HEK293 (cell line): ENCODE results near the gene TTF2.

Source experiments
- TCF7L2 ChIP-seq: IDR thresholded peaks from 2 replicates; pipeline ENCODE4 v1.6.1; 2011; ENCODE audit warnings: low read depth, mild to moderate bottlenecking, inconsistent platforms, low read length, moderate library complexity, borderline replicate concordance
- ZBTB10 ChIP-seq: fragments of 450-650 bp; formaldehyde crosslinking; IDR thresholded peaks from 2 replicates; pipeline ENCODE4 v1.5.1; 2016; ENCODE audit warnings: missing biosample characterization, missing genetic modification characterization
- ZNF24 ChIP-seq: fragments of 450-650 bp; formaldehyde crosslinking; IDR thresholded peaks from 2 replicates; pipeline ENCODE4 v1.5.1; 2016; ENCODE audit warnings: missing biosample characterization, missing genetic modification characterization
- ZNF274 ChIP-seq, 2 experiments: fragments of 200-500 bp in 1 of 2; fragments of 450-650 bp in 1 of 2; sonication (Bioruptor generic) in 1 of 2; formaldehyde crosslinking in 1 of 2; IDR thresholded peaks; 2 replicates each; pipeline versions ENCODE4 v1.5.1 to v1.6.1; 2014 to 2016; ENCODE audit warnings: borderline replicate concordance in 1 of 2, inconsistent platforms in 1 of 2, low read length in 1 of 2, missing biosample characterization in 1 of 2, missing genetic modification characterization in 1 of 2
- ZNF416 ChIP-seq: fragments of 450-650 bp; formaldehyde crosslinking; IDR thresholded peaks from 2 replicates; pipeline ENCODE4 v1.5.1; 2016; ENCODE audit warnings: missing biosample characterization, missing genetic modification characterization
- ZNF560 ChIP-seq: fragments of 450-650 bp; formaldehyde crosslinking; IDR thresholded peaks from 2 replicates; pipeline ENCODE4 v1.5.1; 2017; ENCODE audit warnings: missing biosample characterization, missing genetic modification characterization, borderline replicate concordance
- ZNF670 ChIP-seq: fragments of 450-650 bp; formaldehyde crosslinking; IDR thresholded peaks from 2 replicates; pipeline ENCODE4 v1.5.1; 2016; ENCODE audit warnings: missing biosample characterization, missing genetic modification characterization, low read depth
- TF ChIP-seq, protein P1 (sequence below): fragments of 450-650 bp; formaldehyde crosslinking; IDR thresholded peaks from 2 replicates; pipeline ENCODE4 v1.5.1; 2016; ENCODE audit warnings: missing biosample characterization, missing genetic modification characterization
- TF ChIP-seq, protein P2 (sequence below): fragments of 450-650 bp; formaldehyde crosslinking; IDR thresholded peaks from 2 replicates; pipeline ENCODE4 v1.5.1; 2016; ENCODE audit warnings: missing biosample characterization, missing genetic modification characterization
- TF ChIP-seq, protein P3 (sequence below): IDR thresholded peaks from 2 replicates; pipeline ENCODE4 v1.6.1; 2011; ENCODE audit warnings: mild to moderate bottlenecking, low read depth, low read length, borderline replicate concordance

- TF ChIP-seq, protein P1, sequence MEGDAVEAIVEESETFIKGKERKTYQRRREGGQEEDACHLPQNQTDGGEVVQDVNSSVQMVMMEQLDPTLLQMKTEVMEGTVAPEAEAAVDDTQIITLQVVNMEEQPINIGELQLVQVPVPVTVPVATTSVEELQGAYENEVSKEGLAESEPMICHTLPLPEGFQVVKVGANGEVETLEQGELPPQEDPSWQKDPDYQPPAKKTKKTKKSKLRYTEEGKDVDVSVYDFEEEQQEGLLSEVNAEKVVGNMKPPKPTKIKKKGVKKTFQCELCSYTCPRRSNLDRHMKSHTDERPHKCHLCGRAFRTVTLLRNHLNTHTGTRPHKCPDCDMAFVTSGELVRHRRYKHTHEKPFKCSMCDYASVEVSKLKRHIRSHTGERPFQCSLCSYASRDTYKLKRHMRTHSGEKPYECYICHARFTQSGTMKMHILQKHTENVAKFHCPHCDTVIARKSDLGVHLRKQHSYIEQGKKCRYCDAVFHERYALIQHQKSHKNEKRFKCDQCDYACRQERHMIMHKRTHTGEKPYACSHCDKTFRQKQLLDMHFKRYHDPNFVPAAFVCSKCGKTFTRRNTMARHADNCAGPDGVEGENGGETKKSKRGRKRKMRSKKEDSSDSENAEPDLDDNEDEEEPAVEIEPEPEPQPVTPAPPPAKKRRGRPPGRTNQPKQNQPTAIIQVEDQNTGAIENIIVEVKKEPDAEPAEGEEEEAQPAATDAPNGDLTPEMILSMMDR (tag by site-specific recombination): no peak
- no peak for TF ChIP-seq TCF7L2
- no peak for TF ChIP-seq ZNF24 (tag by site-specific recombination)
- no peak for TF ChIP-seq ZNF416 (tag by site-specific recombination)
- TF ChIP-seq ZNF670 (tag by site-specific recombination): no peak
- TF ChIP-seq, protein P2, sequence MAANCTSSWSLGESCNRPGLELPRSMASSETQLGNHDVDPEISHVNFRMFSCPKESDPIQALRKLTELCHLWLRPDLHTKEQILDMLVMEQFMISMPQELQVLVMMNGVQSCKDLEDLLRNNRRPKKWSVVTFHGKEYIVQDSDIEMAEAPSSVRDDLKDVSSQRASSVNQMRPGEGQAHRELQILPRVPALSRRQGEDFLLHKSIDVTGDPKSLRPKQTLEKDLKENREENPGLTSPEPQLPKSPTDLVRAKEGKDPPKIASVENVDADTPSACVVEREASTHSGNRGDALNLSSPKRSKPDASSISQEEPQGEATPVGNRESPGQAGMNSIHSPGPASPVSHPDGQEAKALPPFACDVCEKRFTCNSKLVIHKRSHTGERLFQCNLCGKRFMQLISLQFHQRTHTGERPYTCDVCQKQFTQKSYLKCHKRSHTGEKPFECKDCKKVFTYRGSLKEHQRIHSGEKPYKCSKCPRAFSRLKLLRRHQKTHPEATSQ: no peak
- no peak for TF ChIP-seq ZBTB10 (tag by site-specific recombination)
- no peak for TF ChIP-seq ZNF274 (IDR thresholded peaks at IDR 0.05; ENCODE audit: low read length)
- no peak for TF ChIP-seq ZNF274 (tag by site-specific recombination; IDR thresholded peaks at IDR 0.05; ENCODE audit: borderline replicate concordance)
- TF ChIP-seq ZNF560 (tag by site-specific recombination): no peak
- TF ChIP-seq, protein P3, sequence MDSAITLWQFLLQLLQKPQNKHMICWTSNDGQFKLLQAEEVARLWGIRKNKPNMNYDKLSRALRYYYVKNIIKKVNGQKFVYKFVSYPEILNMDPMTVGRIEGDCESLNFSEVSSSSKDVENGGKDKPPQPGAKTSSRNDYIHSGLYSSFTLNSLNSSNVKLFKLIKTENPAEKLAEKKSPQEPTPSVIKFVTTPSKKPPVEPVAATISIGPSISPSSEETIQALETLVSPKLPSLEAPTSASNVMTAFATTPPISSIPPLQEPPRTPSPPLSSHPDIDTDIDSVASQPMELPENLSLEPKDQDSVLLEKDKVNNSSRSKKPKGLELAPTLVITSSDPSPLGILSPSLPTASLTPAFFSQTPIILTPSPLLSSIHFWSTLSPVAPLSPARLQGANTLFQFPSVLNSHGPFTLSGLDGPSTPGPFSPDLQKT: no peak
These were observed 44.4 kb upstream of the TTF2 start for GRCh38 chr1:117015724-117016123.
